Ureter (tissue), 1 donor: ENCODE measurements around the gene CEBPZ. TPM values are rescaled to one million over a fixed set of nuclear protein-coding genes. Genes with fewer than 3 reads are reported as not detected.
"Not testable (repeated sequence)": the region's sequence is repeated elsewhere in the genome, so short reads cannot be mapped to it uniquely, and the experiment has no call there.

Source experiments
- DNase-seq: peaks from one replicate; pipeline ENCODE4 v3.0.0-alpha.2; 2020; ENCODE audit warnings: low spot score
- total RNA-seq: library from RNA; stranded (reverse); gene quantifications from one replicate; pipeline ENCODE4 v1.2.4, GENCODE V29; 2023
- donor health status: DM: yes; HTN: yes; CAD: no.

The CEBPZ gene
- total RNA-seq, 1 donor from 2014 or later: 52.0 TPM

DNA sequence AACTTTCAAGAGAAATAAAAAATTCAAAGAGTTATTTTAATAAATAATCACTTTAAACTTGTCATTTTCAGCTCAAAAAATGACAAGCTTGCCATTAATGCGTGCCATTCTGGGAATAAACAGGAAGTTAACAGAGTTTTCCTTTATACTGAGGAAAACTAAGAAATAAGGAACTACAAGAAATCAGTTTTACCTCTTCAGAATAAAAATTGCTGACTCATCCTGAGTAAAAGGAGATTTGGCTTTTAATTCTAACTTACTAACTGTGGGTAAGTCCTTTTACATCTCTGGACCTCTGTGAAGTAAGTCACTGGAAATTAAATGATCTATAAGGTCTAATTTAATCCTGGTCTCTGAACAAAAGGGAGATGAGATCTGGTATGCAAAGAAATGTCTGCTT, 16.1 kb downstream of the CEBPZ start:
- DNase-seq: no peak

DNA sequence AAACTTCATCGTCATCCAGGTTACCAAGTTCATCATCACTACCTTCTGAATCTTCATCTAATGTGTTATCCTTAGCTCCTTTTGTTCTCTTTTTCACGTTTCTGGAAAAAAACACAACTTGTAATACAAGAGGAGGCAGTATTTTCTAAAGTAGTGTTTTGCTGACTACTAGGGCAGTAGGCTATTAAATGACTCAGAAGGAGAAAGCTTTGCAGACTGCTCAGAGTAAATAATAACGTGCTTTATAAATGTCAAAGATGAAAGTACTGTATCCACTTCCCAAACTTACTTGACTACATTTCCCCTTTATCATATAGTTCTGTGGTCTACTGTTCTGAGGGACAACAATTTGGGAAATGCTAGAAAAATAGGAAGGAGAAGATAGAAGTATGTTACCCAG, 19.5 kb downstream of the CEBPZ start:
- DNase-seq: no peak

DNA sequence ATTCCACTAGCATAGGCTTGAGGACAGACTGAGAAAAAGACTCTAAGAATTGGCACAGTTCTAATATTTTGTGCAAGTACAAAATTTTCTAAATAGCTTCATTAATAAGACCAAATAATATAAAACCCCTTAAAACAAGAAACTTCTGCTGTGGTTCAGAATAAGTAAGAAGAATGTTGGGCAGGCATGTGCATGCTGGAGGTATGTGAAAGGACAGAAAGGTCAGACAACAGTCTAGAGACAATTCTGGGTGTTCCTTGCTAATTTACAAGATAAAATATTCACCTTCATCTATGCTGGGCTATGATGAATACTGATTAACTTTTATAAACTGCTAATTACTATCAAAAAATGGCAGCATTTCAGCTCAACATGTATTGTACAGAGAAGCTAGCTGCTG, 20.2 kb downstream of the CEBPZ start:
- DNase-seq: no peak

DNA sequence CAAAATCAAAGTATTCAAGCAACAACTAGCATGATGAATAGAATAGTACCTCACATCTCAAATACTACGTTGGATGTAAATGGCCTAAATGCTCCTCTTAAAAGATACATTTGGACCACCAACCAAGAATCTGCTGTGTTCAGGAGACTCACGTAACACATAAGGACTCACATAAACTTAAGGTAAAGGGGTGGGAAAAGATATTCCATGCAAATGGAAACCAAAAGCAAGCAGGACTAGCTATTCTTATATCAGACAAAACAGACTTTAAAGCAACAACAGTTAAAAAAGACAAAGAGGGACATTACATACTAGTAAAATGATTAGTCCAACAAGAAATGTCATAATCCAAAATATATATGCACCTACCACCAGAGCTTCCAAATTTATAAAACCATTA, 24.6 kb downstream of the CEBPZ start:
- not testable (repeated sequence) for DNase-seq

DNA sequence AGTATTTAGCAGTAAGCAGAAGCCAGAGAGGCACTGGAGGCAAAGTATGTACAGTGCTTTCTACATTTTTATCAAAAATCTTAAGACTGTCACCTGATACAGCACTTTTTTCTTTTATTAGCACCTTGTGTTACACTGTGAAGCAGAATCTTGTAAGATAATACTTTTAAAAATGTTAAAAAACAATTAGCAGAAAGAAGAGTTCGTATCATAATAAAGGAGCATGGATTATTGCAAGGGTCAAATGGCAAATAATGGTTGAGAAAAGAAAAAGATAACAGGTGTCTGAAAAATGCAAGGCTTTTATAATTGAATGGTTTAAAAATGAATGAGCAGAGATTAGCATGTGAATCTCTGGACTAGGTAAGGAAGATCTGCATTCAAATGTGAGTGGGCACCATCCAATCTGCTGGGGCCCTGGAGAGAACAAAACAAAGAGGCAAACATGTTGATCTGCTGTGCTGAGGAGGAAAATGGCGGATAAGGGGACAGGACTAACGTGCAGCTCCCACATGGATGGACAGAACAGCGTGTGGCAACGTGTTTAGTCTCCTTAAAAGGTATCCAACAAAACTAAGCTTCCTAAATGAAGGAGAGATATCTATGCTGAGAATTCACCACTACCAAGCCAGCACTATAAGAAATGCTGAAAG, 25.6 kb downstream of the CEBPZ start:
- DNase-seq: no peak

DNA sequence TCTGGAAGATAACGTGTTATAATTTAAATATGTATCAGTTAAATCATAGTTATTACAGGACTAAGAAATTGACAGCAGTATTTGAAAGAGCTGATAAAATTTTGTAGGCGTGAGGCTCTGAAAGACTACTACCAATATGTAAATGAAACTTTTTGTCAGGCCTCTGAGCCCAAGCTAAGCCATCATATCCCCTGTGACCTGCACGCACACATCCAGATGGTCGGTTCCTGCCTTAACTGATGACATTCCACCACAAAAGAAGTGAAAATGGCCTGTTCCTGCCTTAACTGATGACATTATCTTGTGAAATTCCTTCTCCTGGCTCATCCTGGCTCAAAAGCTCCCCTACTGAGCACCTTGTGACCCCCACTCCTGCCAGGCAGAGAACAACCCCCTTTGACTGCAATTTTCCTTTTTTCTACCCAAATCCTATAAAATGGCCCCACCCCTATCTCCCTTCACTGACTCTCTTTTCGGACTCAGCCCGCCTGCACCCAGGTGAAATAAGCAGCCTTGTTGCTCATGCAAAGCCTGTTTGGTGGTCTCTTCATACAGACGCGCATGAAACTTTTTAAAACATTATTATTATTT, 26.2 kb downstream of the CEBPZ start:
- not testable (repeated sequence) for DNase-seq

DNA sequence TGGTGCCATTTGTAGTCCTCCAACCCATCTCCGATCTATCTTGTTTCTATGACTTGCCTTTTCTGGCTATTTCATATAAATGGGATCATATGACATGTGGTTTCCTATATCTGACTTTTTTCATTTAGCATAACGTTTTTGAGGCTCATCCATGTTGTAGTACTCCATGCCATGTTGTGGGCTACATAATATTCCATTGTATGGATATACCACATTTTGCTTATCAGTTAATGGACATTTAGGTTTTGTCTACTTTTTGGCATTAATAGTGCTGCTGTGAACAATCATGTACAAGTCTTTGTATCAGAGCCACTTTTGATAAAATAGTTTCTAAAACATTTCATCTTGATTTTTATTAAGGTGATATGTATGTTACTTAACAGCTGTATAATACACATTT, 27.7 kb downstream of the CEBPZ start:
- DNase-seq: no peak

DNA sequence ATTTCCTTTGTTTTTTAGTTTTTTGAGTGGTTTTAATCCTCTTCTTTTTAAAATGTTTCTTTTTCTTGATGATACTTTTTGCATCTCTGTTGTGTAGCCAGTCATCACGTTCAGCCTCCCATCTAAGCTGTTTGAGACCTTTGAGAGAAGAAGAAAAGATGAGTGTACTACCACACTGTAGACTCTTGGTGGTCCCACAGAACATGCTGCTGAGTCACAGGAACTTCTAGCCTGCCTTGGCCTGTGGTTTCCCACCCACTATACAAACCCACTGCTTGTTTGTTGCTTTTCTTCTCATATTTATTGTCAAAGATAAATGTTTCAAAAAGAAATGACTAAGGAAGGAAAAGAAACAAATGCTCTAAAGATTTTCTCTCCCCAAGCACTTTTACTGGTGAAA, 29.6 kb downstream of the CEBPZ start:
- DNase-seq: no peak

DNA sequence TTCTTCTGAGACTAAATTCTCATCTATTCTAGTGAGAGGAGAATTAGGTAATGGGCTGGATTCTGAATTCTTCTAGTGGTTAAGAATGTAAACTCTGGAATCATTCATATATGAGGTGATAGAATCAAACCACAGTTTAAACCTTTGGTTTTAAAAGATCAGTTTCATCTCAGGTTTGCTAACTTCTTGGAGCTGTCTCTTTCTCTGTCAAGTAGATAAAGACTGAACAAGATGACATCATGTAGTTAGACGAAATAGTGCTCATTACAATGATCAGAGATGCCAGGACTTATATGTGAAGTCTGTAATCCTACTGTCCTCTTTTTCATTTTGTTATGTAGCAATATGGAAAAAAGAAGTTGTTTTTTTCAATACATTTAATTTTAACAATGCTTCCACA, 30.2 kb downstream of the CEBPZ start:
- DNase-seq: no peak

DNA sequence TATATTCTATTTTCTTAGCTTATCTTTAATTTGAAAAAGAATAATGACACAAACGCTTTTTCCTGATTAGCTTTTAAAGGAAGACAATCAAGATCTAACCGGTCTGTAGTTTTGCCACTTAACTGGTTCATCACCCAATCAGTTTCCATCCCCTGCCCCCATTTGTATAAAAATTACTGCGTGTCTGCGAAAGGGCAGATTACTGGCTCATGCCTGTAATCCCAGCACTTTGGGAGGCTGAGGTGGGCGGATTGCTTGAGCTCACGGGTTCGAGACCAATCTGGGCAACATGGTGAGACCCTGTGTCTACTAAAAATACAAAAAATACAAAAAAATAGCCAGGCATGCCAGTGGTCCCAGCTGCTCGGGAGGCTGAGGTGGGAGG, 32.7 kb downstream of the CEBPZ start:
- no peak for DNase-seq

DNA sequence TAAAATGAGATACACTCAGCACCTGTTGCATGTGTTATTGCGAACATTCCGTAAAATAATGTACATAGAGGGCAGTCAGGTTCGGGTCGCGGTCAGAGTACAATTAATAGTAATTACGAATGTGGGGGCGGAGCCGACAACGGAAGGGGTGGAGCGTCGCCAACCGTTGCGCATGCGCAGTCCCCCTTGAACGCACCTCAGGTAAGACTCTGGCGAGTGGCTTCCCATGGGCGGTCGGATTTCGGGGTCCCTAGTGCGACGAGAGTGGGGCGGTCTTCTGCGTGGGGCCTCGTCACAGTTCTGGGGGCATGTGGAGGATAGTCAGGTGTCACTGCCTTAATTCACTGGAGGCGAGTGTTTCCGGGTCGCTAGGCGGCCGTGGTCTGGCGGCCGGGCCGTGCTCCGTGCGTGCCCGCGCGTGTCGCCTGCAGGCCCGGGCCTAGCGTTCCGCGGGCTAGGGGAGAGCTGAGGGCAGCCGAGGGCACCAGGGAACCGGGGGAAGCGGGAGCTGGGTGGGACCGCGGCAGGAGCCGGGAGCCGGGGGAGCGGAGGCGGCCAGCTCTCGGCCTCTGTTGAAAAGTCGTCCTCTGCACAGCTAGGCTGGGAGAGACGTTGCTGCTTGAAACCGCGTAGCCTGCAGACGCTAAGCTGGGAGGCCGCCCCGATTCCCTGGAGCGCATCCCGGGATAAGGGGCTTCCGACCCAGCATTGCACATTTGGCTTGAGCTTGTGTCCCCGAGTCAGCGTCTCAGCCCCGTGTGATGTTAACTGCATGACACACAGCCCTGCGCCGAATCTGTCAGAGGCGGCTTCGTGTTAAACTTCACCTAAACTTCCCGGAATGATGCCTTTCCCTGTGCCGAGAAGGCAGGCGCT, 34.8 kb downstream of the CEBPZ start, which contains the start of gene CEBPZOS:
Gene CEBPZOS (plus strand): TSS at position 177 of the 876 bp plus-strand sequence. CDS start 3,209 bp downstream, outside the sequence.
- DNase-seq: peak; percentile 91

DNA sequence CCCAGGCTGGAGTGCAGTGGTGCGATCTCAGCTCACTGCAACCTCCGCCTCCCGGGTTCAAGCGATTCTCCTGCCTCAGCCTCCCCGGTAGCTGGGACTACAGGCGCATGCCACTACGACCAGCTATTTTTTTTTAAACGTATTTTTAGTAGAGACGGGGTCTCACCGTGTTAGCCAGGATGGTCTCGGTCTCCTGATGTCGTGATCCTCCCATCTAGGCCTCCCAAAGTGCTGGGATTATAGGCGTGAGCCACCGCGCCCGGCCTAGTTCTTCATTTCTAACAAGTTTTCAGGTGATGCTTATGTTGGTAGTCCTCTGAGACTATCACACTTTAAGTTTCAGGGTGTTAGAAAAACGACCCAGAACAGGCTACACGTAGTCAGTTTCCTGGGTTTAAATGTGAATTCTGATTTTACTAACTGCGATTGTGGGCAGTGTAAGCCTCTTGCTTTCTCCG, 35.5 kb downstream of the CEBPZ start:
- DNase-seq: not testable (repeated sequence)

DNA sequence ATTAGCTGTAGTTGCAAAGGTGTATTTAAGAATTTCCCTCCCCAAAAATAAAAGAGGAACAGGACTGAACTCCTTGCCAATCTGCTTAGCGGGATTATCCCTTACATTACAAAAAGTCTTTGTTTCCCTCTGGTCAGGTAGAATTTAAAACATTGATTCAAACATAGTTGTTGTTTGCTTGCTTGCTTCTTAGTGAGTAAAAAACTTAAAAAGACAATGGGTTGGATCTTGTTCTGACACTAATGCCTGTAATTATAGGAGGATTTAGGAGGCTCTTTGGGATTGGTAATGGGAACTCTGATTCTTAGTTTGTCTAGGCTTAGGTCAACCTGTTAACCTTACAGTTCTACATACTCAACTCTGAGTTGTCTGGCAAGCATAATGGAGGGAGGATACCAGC, 38.8 kb downstream of the CEBPZ start:
- DNase-seq: no peak

DNA sequence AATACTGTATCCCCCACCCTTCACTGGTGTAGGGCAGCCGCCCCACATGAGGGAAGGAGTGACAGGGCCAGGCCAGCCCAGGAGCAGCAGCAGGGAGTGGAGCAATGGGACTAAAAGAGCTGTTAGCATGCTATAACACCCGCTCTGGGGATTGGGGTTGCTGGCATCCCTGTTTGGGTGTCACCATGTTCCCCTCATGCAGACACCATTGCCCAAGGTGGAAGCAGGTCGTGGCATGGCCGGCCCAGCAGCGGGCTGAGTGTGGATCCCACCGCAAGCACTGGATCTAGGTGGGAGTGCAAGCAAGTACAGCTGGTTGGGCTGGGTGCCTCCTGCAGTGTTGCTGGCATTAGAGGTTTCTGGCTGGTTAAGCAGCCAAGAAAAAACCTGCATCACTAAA, 39.6 kb downstream of the CEBPZ start:
- no peak for DNase-seq

DNA sequence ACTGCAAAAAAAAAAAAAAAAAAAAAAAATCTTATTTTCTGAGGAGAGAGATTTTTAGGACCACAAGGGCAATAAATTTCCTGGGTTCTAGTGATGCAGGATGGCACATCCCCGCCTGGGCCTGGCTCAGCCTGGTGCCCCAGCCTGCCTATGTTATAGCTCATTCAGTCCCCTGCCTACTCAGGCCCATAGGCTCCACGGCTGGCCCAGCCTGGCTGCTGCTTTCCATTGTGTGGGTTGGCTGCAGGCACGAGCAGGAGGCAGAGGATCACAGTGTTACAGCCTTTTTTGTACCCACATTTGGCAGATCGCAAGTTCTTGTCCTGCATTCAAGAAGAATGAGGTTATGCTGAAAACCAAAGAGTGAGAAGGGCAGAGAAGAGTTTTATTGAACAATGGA, 40.1 kb downstream of the CEBPZ start:
- DNase-seq: no peak

DNA sequence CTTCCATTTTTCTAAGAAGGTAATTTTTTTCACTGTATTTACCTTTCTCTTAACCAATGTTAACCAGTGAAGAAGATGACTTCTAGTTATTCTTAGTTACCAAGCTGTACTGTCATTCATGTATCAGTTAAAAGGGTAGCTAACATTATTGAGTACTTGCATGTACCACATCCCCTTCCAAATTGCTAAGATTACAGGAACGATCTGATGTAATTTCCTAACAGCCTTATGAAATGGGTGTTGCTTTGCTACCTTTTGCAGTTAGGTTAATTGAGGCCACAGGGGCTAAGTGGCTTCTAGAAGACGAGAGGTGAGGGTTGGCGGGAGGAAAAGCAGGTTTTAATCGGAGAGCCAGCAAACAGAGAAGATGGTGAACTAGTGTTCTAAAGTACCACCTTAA, 41.1 kb downstream of the CEBPZ start:
- no peak for DNase-seq

DNA sequence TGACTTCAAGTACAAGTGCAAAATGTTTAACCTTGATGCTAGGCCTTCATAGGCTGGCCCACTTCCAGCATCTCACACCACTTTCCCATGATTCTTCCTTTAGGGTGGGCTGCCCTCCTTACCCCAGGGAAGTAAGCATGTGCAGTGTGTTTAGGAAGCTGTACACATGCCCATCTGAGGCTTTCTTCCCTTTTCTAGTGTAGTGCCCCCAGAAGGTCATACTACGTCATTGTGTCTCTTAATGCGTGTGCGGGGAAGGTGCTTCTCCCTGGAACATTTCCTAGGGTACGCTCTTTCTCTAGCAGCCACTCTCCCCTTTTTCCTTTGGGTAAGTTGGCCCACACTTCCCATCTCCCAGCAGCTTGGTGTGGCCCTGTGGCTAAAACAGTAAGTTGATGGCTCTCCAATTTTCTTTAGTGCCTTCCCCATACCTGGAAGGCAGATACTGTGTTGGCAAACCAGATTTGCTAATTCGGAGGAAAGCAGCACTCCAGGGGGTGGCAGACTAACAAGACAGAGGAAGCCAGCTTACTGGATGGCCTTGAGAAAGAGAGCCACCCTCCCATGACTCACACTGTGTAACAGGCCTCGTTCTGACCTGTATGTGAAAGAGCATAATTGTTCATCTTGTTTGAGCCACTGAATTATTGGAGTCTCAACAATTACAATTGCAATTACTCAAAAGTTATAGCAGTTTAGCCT, 41.8 kb downstream of the CEBPZ start:
- peak; percentile 60 for DNase-seq

DNA sequence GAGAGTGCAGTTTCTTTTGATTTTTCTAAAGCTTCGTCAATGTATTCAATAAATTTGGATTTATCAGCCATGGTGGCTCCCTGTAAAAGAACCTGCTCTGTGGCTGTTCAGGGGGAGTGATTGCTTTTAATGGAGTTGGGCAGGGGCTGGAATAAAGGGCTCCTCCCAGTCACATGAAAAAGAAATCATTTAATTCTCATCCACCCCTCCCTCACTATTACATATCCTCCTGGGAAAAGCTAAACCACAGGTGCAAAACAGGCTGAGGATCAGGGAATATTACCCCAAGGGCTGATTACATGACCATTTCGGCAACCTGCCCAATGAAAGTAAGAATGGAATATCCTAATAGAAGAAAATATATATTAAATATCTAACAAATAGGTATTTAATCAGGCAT, 42.8 kb downstream of the CEBPZ start, which contains the start of gene SULT6B1:
Gene SULT6B1 (minus strand): TSS at position 101 of the 400 bp plus-strand sequence. CDS start 30 bp downstream, at position 71.
- no peak for DNase-seq

DNA sequence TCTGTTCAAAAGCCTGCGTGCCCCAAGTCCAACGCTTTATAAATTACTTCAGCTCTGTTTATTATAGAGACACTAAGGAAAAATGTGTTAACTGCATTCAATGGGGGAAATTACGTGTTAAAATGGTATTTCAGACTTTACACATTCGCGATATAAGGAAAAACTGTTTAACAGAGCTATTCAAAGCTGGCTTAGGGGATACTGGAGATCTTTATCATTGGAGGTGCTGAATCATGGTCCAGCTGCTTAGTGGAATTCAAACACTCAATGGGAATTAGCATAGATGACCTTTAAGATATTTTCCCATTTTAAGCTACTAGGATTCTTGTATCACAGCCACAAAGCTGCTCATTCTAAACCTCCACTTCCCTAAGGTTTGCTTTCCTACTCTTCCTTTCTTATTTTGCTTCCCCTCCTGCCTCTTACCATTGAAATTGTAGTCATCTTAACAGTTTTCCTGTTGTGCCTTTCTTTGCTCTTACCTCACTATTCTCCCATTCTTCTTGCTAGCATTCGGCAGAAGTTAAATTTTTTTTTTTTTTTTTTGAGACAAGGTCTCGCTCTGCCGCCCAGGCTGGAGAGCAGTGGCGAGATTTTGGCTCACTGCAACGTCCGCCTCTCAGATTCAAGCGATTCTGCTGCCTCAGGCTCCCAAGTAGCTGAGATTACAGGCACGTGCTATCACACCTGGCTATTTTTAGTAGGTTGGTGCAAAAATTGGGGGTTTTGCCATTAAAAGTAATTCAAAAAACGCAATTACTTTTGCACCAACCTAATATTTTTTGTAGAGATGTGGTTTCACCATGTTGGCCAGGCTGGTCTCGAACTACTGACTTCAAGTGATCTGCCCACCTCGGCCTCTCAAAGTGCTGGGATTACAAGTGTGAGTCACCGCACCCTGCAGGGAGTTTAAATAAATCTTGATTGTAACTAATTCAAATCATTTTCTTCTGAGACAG, 49.4 kb downstream of the CEBPZ start:
- no peak for DNase-seq

DNA sequence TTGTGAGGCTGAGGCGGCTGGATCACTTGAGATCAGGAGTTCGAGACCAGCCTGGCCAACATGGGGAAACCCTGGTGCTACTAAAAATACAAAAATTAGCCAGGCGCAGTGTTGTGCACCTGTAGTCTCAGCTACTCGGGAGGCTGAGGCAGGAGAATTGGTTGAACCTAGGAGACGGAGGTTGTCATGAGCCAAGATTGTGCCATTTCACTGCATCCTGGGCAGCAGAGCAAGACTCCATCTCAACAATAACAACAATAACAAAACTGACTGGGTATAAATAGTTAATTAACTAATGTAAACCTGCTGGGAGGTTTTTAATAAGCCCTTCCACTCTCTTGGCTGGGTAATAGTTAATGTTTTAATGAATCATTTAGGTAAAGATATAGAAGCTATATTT, 50.8 kb downstream of the CEBPZ start:
- no peak for DNase-seq
